Prostate gland (tissue), 2 donors: ENCODE measurements around the gene ZNF701.

Source experiments
- CTCF ChIP-seq, 4 experiments: fragments of 200-600 bp in 2 of 4; fragments of 450-650 bp in 2 of 4; sonication (generic) in 2 of 4; IDR thresholded peaks; 1 replicate in 3 of 4; 2 replicates in 1 of 4; pipeline ENCODE4 v1.5.1; 2016 to 2019; ENCODE audit warnings: antibody characterized with exemption in 4 of 4, mild to moderate bottlenecking in 2 of 4, moderate library complexity in 2 of 4
- POLR2A ChIP-seq: fragments of 450-650 bp; IDR thresholded peaks from one replicate; pipeline ENCODE4 v1.6.1; 2016; ENCODE audit warnings: antibody characterized with exemption, mild to moderate bottlenecking
- POLR2AphosphoS5 ChIP-seq: sonication (generic); formaldehyde crosslinking; IDR thresholded peaks from one replicate; pipeline ENCODE4 v1.6.1; 2017; ENCODE audit warnings: antibody characterized with exemption

- TF ChIP-seq POLR2A: no peak
- no peak for TF ChIP-seq CTCF (IDR thresholded peaks at IDR 0.05)
- TF ChIP-seq POLR2AphosphoS5: no peak
These were observed 12.7 kb upstream of the ZNF701 start for GRCh38 chr19:52557231-52557995.
